BE2C (cell line): ENCODE measurements around the gene STAT6.

ENCODE experiments used
- DNase-seq: peaks from one replicate; pipeline ENCODE4 v3.0.0-alpha.2; 2020
- H3K27me3 ChIP-seq: fragments of 250-450 bp; sonication (Bioruptor Pico); 2 replicates; pipeline ENCODE4 v1.5.1; 2020; ENCODE audit warnings: mild to moderate bottlenecking
- H3K36me3 ChIP-seq: fragments of 250-450 bp; sonication (Bioruptor Pico); 2 replicates; pipeline ENCODE4 v1.5.1; 2020; ENCODE audit warnings: mild to moderate bottlenecking
- H3K4me1 ChIP-seq: fragments of 250-450 bp; sonication (Bioruptor Pico); 2 replicates; pipeline ENCODE4 v1.5.1; 2020
- H3K4me3 ChIP-seq: 2 replicates; pipeline ENCODE4 v1.5.1; 2011; ENCODE audit warnings: low read depth, low read length
- H3K9me3 ChIP-seq: fragments of 250-450 bp; sonication (Bioruptor Pico); 2 replicates; pipeline ENCODE4 v1.5.1; 2020
- CTCF ChIP-seq: IDR thresholded peaks from 2 replicates; pipeline ENCODE4 v1.5.1; 2012; ENCODE audit warnings: mild to moderate bottlenecking, low read depth, low read length

Gene STAT6

DNA sequence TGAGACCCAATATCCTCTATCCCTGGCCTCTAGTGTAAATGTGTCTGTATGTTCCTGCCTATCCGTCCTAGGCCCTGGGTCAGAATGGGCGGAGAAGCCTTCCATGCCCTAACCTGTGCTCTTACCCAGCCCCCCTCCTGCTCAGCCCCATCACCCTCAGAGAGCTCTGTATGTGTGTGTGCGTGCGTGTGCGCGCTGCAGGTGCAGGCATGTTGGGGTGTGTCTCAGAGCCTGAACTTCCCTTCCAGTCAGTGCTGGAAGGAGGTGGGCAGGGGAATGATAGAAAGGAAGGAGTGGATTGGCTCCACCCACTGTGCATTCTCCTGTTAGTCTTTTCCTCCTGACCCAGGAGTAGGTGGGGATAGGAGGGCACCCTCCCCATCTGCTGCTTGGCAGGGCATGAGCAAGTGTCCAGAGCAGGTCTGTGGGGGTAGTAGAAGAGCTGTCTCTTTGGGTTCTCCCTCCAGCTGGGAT is 15.0 kb downstream of the STAT6 start:
- peaks cover 25% of the 10 kb centered on the region for H3K36me3 ChIP-seq
- no peaks in the 10 kb centered on the region for H3K9me3 ChIP-seq
- no peaks in the 10 kb centered on the region for H3K27me3 ChIP-seq
- TF ChIP-seq CTCF, result no peak
- H3K4me1 ChIP-seq, result peaks cover 6% of the 10 kb centered on the region
- H3K4me3 ChIP-seq, result no peak overlapping the region
- DNase-seq, result no peak

DNA sequence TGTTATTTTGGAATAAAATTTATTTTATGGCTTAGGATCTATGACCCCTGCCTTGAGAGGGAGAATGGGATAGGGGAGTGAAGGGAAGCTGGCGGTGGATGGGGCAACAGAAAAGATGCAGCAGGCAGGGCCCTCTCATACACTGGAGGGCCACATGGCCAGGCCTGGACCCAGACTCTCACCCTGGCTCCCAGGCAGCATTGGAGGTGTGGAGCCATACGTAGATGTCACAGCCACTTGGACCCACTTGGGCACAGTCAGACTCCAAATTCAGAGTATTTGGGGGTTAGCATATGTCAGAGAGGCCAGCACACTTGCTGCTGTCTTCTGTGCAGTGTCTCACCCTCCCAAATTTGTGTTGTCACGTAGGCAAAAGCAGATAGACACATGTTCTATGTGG is 15.7 kb downstream of the STAT6 start:
- TF ChIP-seq CTCF, result no peak
- peaks cover 25% of the 10 kb centered on the region for H3K36me3 ChIP-seq
- no peak for DNase-seq
- H3K4me1 ChIP-seq, result peaks cover 6% of the 10 kb centered on the region
- no peak overlapping the region for H3K4me3 ChIP-seq
- no peaks in the 10 kb centered on the region for H3K27me3 ChIP-seq
- no peaks in the 10 kb centered on the region for H3K9me3 ChIP-seq

- no peaks in the 10 kb centered on the region for H3K9me3 ChIP-seq
- TF ChIP-seq CTCF, result no peak
- no peak for DNase-seq
- peaks cover 6% of the 10 kb centered on the region for H3K4me1 ChIP-seq
- no peaks in the 10 kb centered on the region for H3K27me3 ChIP-seq
- peaks cover 25% of the 10 kb centered on the region for H3K36me3 ChIP-seq
- H3K4me3 ChIP-seq, result no peak overlapping the region
Observed at GRCh38 chr12:57094208-57095160, 16.7 kb downstream of the STAT6 start.

GRCh38 chr12:57093415-57094207 is 17.6 kb downstream of the STAT6 start:
- peak; percentile 74 for TF ChIP-seq CTCF
- H3K4me1 ChIP-seq, result peaks cover 6% of the 10 kb centered on the region
- H3K36me3 ChIP-seq, result peaks cover 25% of the 10 kb centered on the region
- peak; percentile 76 for DNase-seq
- H3K27me3 ChIP-seq, result no peaks in the 10 kb centered on the region
- peak overlapping the region; percentile 29 for H3K4me3 ChIP-seq
- H3K9me3 ChIP-seq, result no peaks in the 10 kb centered on the region

GRCh38 chr12:57092876-57093414 is 18.2 kb downstream of the STAT6 start:
- Histone ChIP-seq H3K36me3 (peaks cover 25% of the 10 kb centered on the region), H3K4me1 (peaks cover 9% of the 10 kb centered on the region), H3K27me3 (no peaks in the 10 kb centered on the region), H3K4me3 (no peak overlapping the region), H3K9me3 (no peaks in the 10 kb centered on the region)
- DNase-seq, result no peak
- TF ChIP-seq CTCF, result no peak
